IPS-15b (cell line): ENCODE data around the gene POLR3K.

Experiments
- H3K27me3 ChIP-seq: one replicate; pipeline ENCODE4 v1.6.1; 2013; ENCODE audit warnings: low read length; ENCODE audit not compliant: control insufficient read depth, insufficient read depth
- H3K36me3 ChIP-seq: one replicate; pipeline ENCODE4 v1.6.1; 2013; ENCODE audit warnings: low read length; ENCODE audit not compliant: control insufficient read depth, insufficient read depth
- H3K4me1 ChIP-seq: one replicate; pipeline ENCODE4 v1.6.1; 2013; ENCODE audit warnings: mild to moderate bottlenecking, low read length; ENCODE audit not compliant: control insufficient read depth, insufficient read depth
- H3K4me3 ChIP-seq: one replicate; pipeline ENCODE4 v1.5.1; 2013; ENCODE audit warnings: low read depth, low read length
- H3K9ac ChIP-seq: one replicate; pipeline ENCODE4 v1.6.1; 2013; ENCODE audit warnings: low read depth, mild to moderate bottlenecking, low read length
- H3K9me3 ChIP-seq: one replicate; pipeline ENCODE4 v1.6.1; 2013; ENCODE audit warnings: mild to moderate bottlenecking, low read length; ENCODE audit not compliant: control insufficient read depth, insufficient read depth

The POLR3K gene

DNA sequence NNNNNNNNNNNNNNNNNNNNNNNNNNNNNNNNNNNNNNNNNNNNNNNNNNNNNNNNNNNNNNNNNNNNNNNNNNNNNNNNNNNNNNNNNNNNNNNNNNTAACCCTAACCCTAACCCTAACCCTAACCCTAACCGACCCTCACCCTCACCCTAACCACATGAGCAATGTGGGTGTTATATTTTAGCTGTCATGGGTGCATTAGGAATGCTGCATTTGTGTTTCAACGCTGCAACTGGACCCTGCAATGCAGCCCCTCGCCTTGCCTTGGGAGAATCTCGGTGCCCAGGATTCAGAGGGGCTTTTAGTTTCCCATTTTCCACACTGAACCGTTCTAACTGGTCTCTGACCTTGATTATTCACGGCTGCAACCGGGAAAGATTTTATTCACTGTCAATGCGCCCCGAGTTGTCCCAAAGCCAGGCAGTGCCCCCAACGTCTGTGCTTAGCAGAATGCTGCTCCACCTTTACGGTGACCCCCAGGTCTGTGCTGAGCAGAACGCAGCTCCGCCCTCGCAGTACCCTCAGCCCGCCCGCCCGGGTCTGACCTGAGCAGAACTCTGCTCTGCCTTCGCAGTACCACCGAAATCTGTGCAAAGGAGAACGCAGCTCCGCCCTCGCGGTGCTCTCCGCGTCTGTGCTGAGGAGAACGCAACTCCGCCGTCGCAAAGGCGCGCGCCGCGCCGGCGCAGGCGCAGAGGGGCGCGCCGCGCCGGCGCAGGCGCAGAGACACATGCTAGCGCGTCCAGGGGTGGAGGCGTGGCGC lies 43.3 kb downstream of the POLR3K start:
- Histone ChIP-seq H3K9ac (no peak overlapping the region), H3K4me3 (no peak overlapping the region), H3K27me3 (no peaks in the 10 kb centered on the region), H3K36me3 (no peaks in the 10 kb centered on the region), H3K4me1 (no peaks in the 10 kb centered on the region), H3K9me3 (no peaks in the 10 kb centered on the region)
